Brain microvascular endothelial cell (primary cell): Measurements from ENCODE around the gene MCHR1.

ENCODE experiments used
- DNase-seq: peaks from one replicate; pipeline ENCODE4 v3.0.0-alpha.2; 2020
- H3K27ac ChIP-seq: fragments of 250-450 bp; sonication (Bioruptor Pico); 2 replicates; pipeline ENCODE4 v1.5.1; 2020; ENCODE audit warnings: mild to moderate bottlenecking, moderate library complexity
- H3K27me3 ChIP-seq: fragments of 250-450 bp; sonication (Bioruptor Pico); replicated peaks from 2 replicates; pipeline ENCODE4 v1.5.1; 2020; ENCODE audit warnings: mild to moderate bottlenecking
- H3K36me3 ChIP-seq: fragments of 250-450 bp; sonication (Bioruptor Pico); replicated peaks from 2 replicates; pipeline ENCODE4 v1.5.1; 2020; ENCODE audit warnings: mild to moderate bottlenecking
- H3K4me3 ChIP-seq: 2 replicates; pipeline ENCODE4 v1.5.1; 2011; ENCODE audit warnings: low read depth, mild to moderate bottlenecking, control low read depth, low read length, moderate library complexity
- CTCF ChIP-seq: IDR thresholded peaks from 2 replicates; pipeline ENCODE4 v1.5.1; 2011; ENCODE audit warnings: low read depth, mild to moderate bottlenecking, moderate library complexity, low read length, control low read depth, inconsistent platforms; ENCODE audit errors: missing control alignments
- in situ Hi-C: cut with HindIII; loops from 2 replicates; pipeline ENCODE4 v1.10.0; 2017; ENCODE audit warnings: low sequenced_read_pairs, low pct_ligation_motif_present

Gene MCHR1

GRCh38 chr22:40720538-40721256 lies 41.4 kb downstream of the MCHR1 start:
- in situ Hi-C loops, result no loop called here
- no peak for TF ChIP-seq CTCF
- H3K27ac ChIP-seq, result no peak overlapping the region

GRCh38 chr22:40721266-40721665 lies 42.0 kb downstream of the MCHR1 start:
- Histone ChIP-seq H3K27ac (no peak overlapping the region), H3K36me3 (no peaks in the 10 kb centered on the region), H3K27me3 (peaks cover 14% of the 10 kb centered on the region), H3K4me3 (no peak overlapping the region)
- DNase-seq, result no peak
- in situ Hi-C loops, result no loop called here
- no peak for TF ChIP-seq CTCF

More at GRCh38 chr22:40720538-40721256, 41.4 kb downstream of the MCHR1 start:
- Histone ChIP-seq H3K36me3 (no peaks in the 10 kb centered on the region), H3K27me3 (peaks cover 14% of the 10 kb centered on the region), H3K4me3 (no peak overlapping the region)
- no peak for DNase-seq

- in situ Hi-C loops, result no loop called here
- no peak for DNase-seq
- no peak for TF ChIP-seq CTCF
- no peak overlapping the region for H3K4me3 ChIP-seq
- no peaks in the 10 kb centered on the region for H3K36me3 ChIP-seq
- H3K27ac ChIP-seq, result no peak overlapping the region
- peaks cover 7% of the 10 kb centered on the region for H3K27me3 ChIP-seq
These were observed 44.2 kb downstream of the MCHR1 start for GRCh38 chr22:40723396-40723933.

GRCh38 chr22:40726514-40726913 lies 47.2 kb downstream of the MCHR1 start:
- no peak overlapping the region for H3K27ac ChIP-seq
- DNase-seq, result peak; percentile 38
- no peaks in the 10 kb centered on the region for H3K27me3 ChIP-seq
- in situ Hi-C loops, result no loop called here
- H3K4me3 ChIP-seq, result no peak overlapping the region
- H3K36me3 ChIP-seq, result no peaks in the 10 kb centered on the region
- TF ChIP-seq CTCF, result no peak

- no peak for TF ChIP-seq CTCF
- Histone ChIP-seq H3K4me3 (no peak overlapping the region), H3K27ac (no peak overlapping the region), H3K27me3 (no peaks in the 10 kb centered on the region), H3K36me3 (no peaks in the 10 kb centered on the region)
- in situ Hi-C loops, result no loop called here
- no peak for DNase-seq
These were observed 48.0 kb downstream of the MCHR1 start for GRCh38 chr22:40727070-40727963.
